T-cell (primary cell): ENCODE results near the gene DSCAM. TPM values are rescaled to one million over a fixed set of nuclear protein-coding genes. Genes with fewer than 3 reads are reported as not detected.
A peak's percentile ranks its signal among the peaks of the same experiment; 100 is the strongest.
"Not testable (repeated sequence)": the region's sequence is repeated elsewhere in the genome, so short reads cannot be mapped to it uniquely, and the experiment has no call there.

Source experiments
- ATAC-seq, 4 experiments: fragments of 200-7000 bp in 3 of 4; fragments of 150-1000 bp in 1 of 4; cut with Tn5 transposase; replicated peaks in 1 of 4; 1 replicate in 3 of 4; 2 replicates in 1 of 4; pipeline ENCODE4 v1.10.0; 2021; ENCODE audit warnings: moderate library complexity in 3 of 4, mild to moderate bottlenecking in 2 of 4, moderate number of reproducible peaks in 1 of 4
- CTCF ChIA-PET, 2 donors: fragments of 300-600 bp; sonication (Branson Sonifier 250); formaldehyde crosslinking; loops; one replicate each; lab custom pipeline; 2022; ENCODE audit warnings: antibody characterized with exemption in 2 of 2; lab: Charles Lee
- POLR2A ChIA-PET, 2 donors: fragments of 300-600 bp; sonication (Branson Sonifier 250); formaldehyde crosslinking; loops; one replicate each; lab custom pipeline; 2022; ENCODE audit warnings: antibody characterized with exemption in 2 of 2; lab: Charles Lee
- DNase-seq, 35 experiments: peaks; one replicate each; pipeline versions ENCODE4 v3.0.0 to v3.0.0-alpha.2; 2013 to 2023
- H3K27ac ChIP-seq: one replicate; pipeline ENCODE4 v1.5.1; 2013; ENCODE audit warnings: low read length
- H3K27me3 ChIP-seq, 2 experiments: replicated peaks in 1 of 2; 1 replicate in 1 of 2; 2 replicates in 1 of 2; pipeline versions ENCODE4 v1.6.1 to v1.7.0; 2013; ENCODE audit warnings: low read length in 1 of 2, mixed read lengths in 1 of 2; ENCODE audit not compliant: control insufficient read depth in 2 of 2, insufficient read depth in 2 of 2; ENCODE audit errors: extremely low read depth in 1 of 2
- H3K36me3 ChIP-seq, 2 donors: 1 replicate in 1 of 2; 2 replicates in 1 of 2; pipeline versions ENCODE4 v1.6.1 to v1.7.0; 2013; ENCODE audit warnings: low read length in 1 of 2; ENCODE audit not compliant: control insufficient read depth in 2 of 2, insufficient read depth in 1 of 2; ENCODE audit errors: extremely low read depth in 1 of 2
- H3K4me1 ChIP-seq, 2 experiments: 1 replicate in 1 of 2; 2 replicates in 1 of 2; pipeline versions ENCODE4 v1.6.1 to v1.7.0; 2013; ENCODE audit warnings: low read length in 2 of 2, mixed read lengths in 1 of 2; ENCODE audit not compliant: insufficient read depth in 2 of 2, control insufficient read depth in 1 of 2; ENCODE audit errors: extremely low read depth in 1 of 2
- H3K4me3 ChIP-seq, 2 donors: 1 replicate in 1 of 2; 2 replicates in 1 of 2; pipeline versions ENCODE4 v1.5.1 to v1.7.0; 2013; ENCODE audit warnings: mild to moderate bottlenecking in 2 of 2, low read length in 1 of 2, moderate library complexity in 1 of 2; ENCODE audit not compliant: control insufficient read depth in 1 of 2; ENCODE audit errors: extremely low read depth in 1 of 2
- H3K9me3 ChIP-seq: 2 replicates; pipeline ENCODE4 v1.7.0; 2013
- H3K27ac Mint-ChIP-seq, 2 donors: one replicate each; pipeline ENCODE4 v1.8.0; 2020 to 2021; ENCODE audit warnings: mild to moderate bottlenecking in 2 of 2, mixed read lengths in 2 of 2
- H3K27me3 Mint-ChIP-seq, 2 donors: one replicate each; pipeline ENCODE4 v1.8.0; 2021 to 2022; ENCODE audit warnings: mixed read lengths in 2 of 2
- H3K36me3 Mint-ChIP-seq: one replicate; pipeline ENCODE4 v1.8.0; 2021; ENCODE audit warnings: mixed read lengths
- H3K4me1 Mint-ChIP-seq, 3 donors: one replicate each; pipeline ENCODE4 v1.8.0; 2020 to 2022; ENCODE audit warnings: mixed read lengths in 3 of 3, mild to moderate bottlenecking in 1 of 3
- H3K4me3 Mint-ChIP-seq, 3 donors: one replicate each; pipeline ENCODE4 v1.8.0; 2020 to 2022; ENCODE audit warnings: mild to moderate bottlenecking in 3 of 3, mixed read lengths in 3 of 3, moderate library complexity in 3 of 3
- H3K9me3 Mint-ChIP-seq, 3 donors: one replicate each; pipeline ENCODE4 v1.8.0; 2020 to 2022; ENCODE audit warnings: mixed read lengths in 3 of 3
- WGBS: methylation state at CpG from one replicate; pipeline ENCODE4 v1.1.5; 2013; ENCODE audit warnings: missing lambda C conversion rate; ENCODE audit not compliant: insufficient coverage; 5-methylcytosine and 5-hydroxymethylcytosine counted together
- total RNA-seq, 35 experiments: library from RNA in 6 of 35; stranded (reverse) in 6 of 35; fragments of 120-200 nt in 1 of 35; gene quantifications; one replicate each; pipeline versions ENCODE4 v1.2.1 to v1.2.4 and lab custom pipeline; 2013 to 2026

Gene DSCAM
- total RNA-seq, 5 donors from 2014 or later (not counting 1 experiment from before 2014, with no cell fraction given) = not detected

GRCh38 chr21:40186045-40186444, 660.9 kb downstream of the DSCAM start:
- Histone ChIP-seq H3K9me3 (no peaks in the 10 kb centered on the region), H3K4me1 (no peaks in the 10 kb centered on the region), H3K4me3 (no peak overlapping the region), H3K27me3 (no peaks in the 10 kb centered on the region), H3K27ac (no peak overlapping the region), H3K36me3 (no peaks in the 10 kb centered on the region)
- H3K36me3 Mint-ChIP-seq = no peaks in the 10 kb centered on the region
- WGBS = 62% methylated on average over 3 of the region's 6 CpGs
- no peaks in the 10 kb centered on the region for H3K4me1 Mint-ChIP-seq
- DNase-seq = no peak
- no peak overlapping the region for H3K27ac Mint-ChIP-seq
- peaks cover 0 to 3% of the 10 kb centered on the region in 2 donors for H3K27me3 Mint-ChIP-seq
- no peak for ATAC-seq
- POLR2A ChIA-PET = no interaction called here
- CTCF ChIA-PET = no interaction called here
- peaks cover 9 to 15% (median 13%) of the 10 kb centered on the region in 3 donors for H3K9me3 Mint-ChIP-seq
- H3K4me3 Mint-ChIP-seq = no peak overlapping the region

DNA sequence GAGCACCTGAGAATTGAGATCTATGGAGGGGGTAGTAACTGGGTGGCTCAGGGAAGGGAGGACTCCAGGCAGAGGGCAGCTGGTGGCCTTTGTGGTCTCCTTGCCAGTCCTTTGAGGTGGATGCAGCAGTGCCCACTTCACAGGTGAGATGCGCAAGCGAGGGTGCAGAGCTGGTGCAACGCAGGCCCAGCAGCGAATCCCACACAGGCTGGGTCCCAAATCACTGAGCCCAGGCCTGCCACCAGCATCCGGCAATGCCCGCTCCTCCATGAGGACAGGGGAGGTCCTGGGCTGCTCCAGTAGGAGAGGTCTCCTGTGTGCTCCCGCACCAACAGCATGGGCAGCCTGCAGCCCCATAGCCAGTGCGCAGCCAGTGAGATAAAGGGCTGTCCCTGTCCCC, 661.8 kb downstream of the DSCAM start:
- DNase-seq (no peak), ATAC-seq (no peak)
- H3K27me3 ChIP-seq = no peaks in the 10 kb centered on the region
- no peak overlapping the region for H3K4me3 ChIP-seq
- H3K4me1 Mint-ChIP-seq = no peaks in the 10 kb centered on the region
- H3K27ac ChIP-seq = no peak overlapping the region
- H3K27me3 Mint-ChIP-seq = peaks cover 0 to 3% of the 10 kb centered on the region in 2 donors
- H3K4me1 ChIP-seq = no peaks in the 10 kb centered on the region
- 94% methylated on average over 8 of the region's 8 CpGs for WGBS
- no peak overlapping the region for H3K4me3 Mint-ChIP-seq
- ChIA-PET POLR2A (no interaction called here), CTCF (no interaction called here)
- peaks cover 9 to 17% (median 16%) of the 10 kb centered on the region in 3 donors for H3K9me3 Mint-ChIP-seq
- no peaks in the 10 kb centered on the region for H3K9me3 ChIP-seq
- no peak overlapping the region for H3K27ac Mint-ChIP-seq
- no peaks in the 10 kb centered on the region for H3K36me3 ChIP-seq
- no peaks in the 10 kb centered on the region for H3K36me3 Mint-ChIP-seq

DNA sequence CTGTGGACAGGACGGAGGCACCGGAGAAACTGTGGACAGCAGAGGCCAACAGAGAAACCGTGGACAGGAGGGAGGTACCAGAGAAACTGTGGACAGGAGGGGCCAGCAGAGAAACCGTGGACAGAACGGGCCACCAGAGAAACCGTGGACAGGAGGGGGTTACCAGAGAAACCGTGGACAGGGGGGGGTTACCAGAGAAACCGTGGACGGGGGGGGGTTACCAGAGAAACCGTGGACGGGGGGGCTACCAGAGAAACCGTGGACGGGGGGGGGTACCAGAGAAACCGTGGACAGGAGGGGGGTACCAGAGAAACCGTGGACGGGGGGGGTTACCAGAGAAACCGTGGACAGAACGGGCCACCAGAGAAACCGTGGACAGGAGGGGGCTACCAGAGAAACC, 664.5 kb downstream of the DSCAM start:
- H3K27me3 Mint-ChIP-seq, H3K9me3 ChIP-seq, CTCF ChIA-PET, H3K4me1 ChIP-seq, H3K4me1 Mint-ChIP-seq, H3K36me3 Mint-ChIP-seq, H3K4me3 ChIP-seq, H3K36me3 ChIP-seq, H3K27ac Mint-ChIP-seq, H3K27ac ChIP-seq, POLR2A ChIA-PET, H3K27me3 ChIP-seq, ATAC-seq, H3K4me3 Mint-ChIP-seq: not testable (repeated sequence)
- 81% methylated on average over 3 of the region's 19 CpGs for WGBS
- peaks cover 5 to 21% (median 19%) of the 10 kb centered on the region in 3 donors for H3K9me3 Mint-ChIP-seq
- DNase-seq = peak in 1 of 35 experiments; percentile 1

GRCh38 chr21:40179166-40179565, 667.8 kb downstream of the DSCAM start:
- ChIA-PET CTCF (no interaction called here), POLR2A (no interaction called here)
- H3K27me3 ChIP-seq = no peaks in the 10 kb centered on the region
- no peak overlapping the region for H3K27ac ChIP-seq
- ATAC-seq (no peak), DNase-seq (no peak)
- no peak overlapping the region for H3K4me3 Mint-ChIP-seq
- H3K9me3 ChIP-seq = no peaks in the 10 kb centered on the region
- WGBS = no CpG with 5 or more reads among the region's 5 CpGs
- H3K36me3 Mint-ChIP-seq = no peaks in the 10 kb centered on the region
- H3K4me3 ChIP-seq = no peak overlapping the region
- no peak overlapping the region for H3K27ac Mint-ChIP-seq
- peaks cover 5 to 17% (median 12%) of the 10 kb centered on the region in 3 donors for H3K9me3 Mint-ChIP-seq
- no peaks in the 10 kb centered on the region for H3K36me3 ChIP-seq
- H3K4me1 Mint-ChIP-seq = no peaks in the 10 kb centered on the region
- H3K4me1 ChIP-seq = no peaks in the 10 kb centered on the region
- peaks cover 0 to 4% of the 10 kb centered on the region in 2 donors for H3K27me3 Mint-ChIP-seq

DNA sequence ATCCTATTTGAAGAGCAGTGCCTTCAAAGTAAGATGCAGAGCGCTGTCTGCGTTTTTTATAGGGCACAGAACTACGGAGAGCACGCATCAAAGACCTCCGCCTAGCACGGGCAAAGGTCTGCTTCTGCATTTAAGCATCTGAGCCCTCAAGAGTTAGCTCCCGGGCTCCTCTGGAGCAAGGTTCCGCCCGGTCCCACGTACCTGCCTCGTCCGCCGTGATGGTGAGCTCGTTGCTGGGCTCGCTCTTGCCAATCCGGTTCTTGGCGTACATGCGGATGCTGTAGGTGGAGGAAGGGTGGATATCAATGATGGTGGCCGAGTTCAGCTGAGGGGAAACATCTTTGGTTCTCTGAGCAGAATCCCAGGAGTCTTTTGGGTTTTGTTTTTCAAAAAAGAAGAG, 668.2 kb downstream of the DSCAM start:
- no peaks in the 10 kb centered on the region for H3K4me1 ChIP-seq
- no peaks in the 10 kb centered on the region for H3K4me1 Mint-ChIP-seq
- H3K27me3 ChIP-seq = no peaks in the 10 kb centered on the region
- H3K36me3 Mint-ChIP-seq = no peaks in the 10 kb centered on the region
- ATAC-seq (no peak), DNase-seq (no peak)
- H3K27ac ChIP-seq = no peak overlapping the region
- H3K9me3 ChIP-seq = no peaks in the 10 kb centered on the region
- H3K4me3 Mint-ChIP-seq = no peak overlapping the region
- H3K36me3 ChIP-seq = no peaks in the 10 kb centered on the region
- H3K27ac Mint-ChIP-seq = no peak overlapping the region
- 90% methylated on average over 18 of the region's 19 CpGs for WGBS
- H3K4me3 ChIP-seq = no peak overlapping the region
- H3K9me3 Mint-ChIP-seq = peaks cover 5 to 19% (median 12%) of the 10 kb centered on the region in 3 donors
- ChIA-PET CTCF (no interaction called here), POLR2A (no interaction called here)
- peaks cover 0 to 4% of the 10 kb centered on the region in 2 donors for H3K27me3 Mint-ChIP-seq

DNA sequence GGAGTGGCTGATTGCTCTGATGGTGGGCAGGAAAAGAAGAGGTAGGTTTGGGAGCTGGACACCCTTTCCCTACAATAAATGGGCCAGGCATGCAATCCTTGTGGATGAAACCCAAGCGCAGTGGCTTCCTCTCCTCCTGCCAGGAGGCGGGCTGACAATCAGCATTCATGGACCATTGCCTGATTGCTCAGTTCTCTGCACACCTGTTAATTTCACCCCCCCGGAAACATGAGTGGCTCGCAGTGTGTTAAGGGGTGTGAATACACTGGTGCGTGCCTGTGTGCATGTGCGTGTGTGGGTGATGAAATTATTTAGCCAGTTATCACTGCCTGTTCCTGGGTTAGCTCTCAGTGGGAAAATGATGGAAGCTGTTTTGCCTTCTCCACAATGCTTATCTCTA, 669.0 kb downstream of the DSCAM start:
- ATAC-seq (no peak), DNase-seq (no peak)
- Histone ChIP-seq H3K4me1 (no peaks in the 10 kb centered on the region), H3K27me3 (no peaks in the 10 kb centered on the region), H3K27ac (no peak overlapping the region), H3K9me3 (no peaks in the 10 kb centered on the region), H3K36me3 (no peaks in the 10 kb centered on the region), H3K4me3 (no peak overlapping the region)
- Mint-ChIP-seq H3K27me3 (peaks cover 0 to 4% of the 10 kb centered on the region in 2 donors), H3K9me3 (peaks cover 5 to 16% (median 12%) of the 10 kb centered on the region in 3 donors), H3K4me3 (no peak overlapping the region), H3K27ac (no peak overlapping the region), H3K4me1 (no peaks in the 10 kb centered on the region), H3K36me3 (no peaks in the 10 kb centered on the region)
- WGBS = no CpG with 5 or more reads among the region's 6 CpGs
- POLR2A ChIA-PET = no interaction called here
- CTCF ChIA-PET = no interaction called here

DNA sequence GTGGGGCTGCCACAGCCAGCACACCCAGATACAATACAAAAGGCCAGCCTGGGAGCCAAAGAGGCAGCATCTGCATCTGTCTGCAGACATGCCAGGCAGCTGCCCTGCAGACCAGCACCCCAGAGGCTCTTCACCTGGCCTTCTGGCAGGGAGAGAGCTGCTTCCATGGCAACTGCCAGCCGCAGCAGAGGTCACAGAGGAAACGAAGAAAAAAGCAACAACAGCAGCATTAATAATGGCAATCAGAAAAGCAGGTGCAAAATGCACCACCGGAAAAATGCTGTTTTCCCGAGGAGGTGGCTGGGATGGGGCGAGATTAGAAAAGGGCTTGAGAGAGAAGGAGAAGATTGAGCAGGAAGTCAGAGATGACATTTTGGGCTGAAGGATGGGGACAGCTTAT, 670.2 kb downstream of the DSCAM start:
- no peaks in the 10 kb centered on the region for H3K36me3 ChIP-seq
- no peak overlapping the region for H3K4me3 ChIP-seq
- Mint-ChIP-seq H3K27me3 (peaks cover 0 to 4% of the 10 kb centered on the region in 2 donors), H3K4me3 (no peak overlapping the region), H3K4me1 (no peaks in the 10 kb centered on the region), H3K9me3 (peaks cover 2 to 11% (median 8%) of the 10 kb centered on the region in 3 donors), H3K36me3 (no peaks in the 10 kb centered on the region), H3K27ac (no peak overlapping the region)
- DNase-seq = no peak
- no peaks in the 10 kb centered on the region for H3K4me1 ChIP-seq
- H3K27ac ChIP-seq = no peak overlapping the region
- no peak for ATAC-seq
- WGBS = 56% methylated on average over 5 of the region's 5 CpGs
- no peaks in the 10 kb centered on the region for H3K27me3 ChIP-seq
- H3K9me3 ChIP-seq = no peaks in the 10 kb centered on the region
- ChIA-PET POLR2A (no interaction called here), CTCF (no interaction called here)
